HG02588 (cell line): ENCODE data around the gene ADAMTS17.
"Not testable (repeated sequence)": the region's sequence is repeated elsewhere in the genome, so short reads cannot be mapped to it uniquely, and the experiment has no call there.

Experiments used
- ATAC-seq: cut with Tn5 transposase; IDR thresholded peaks from one replicate; pipeline ENCODE4 v1.9.1; 2021; ENCODE audit warnings: mild to moderate bottlenecking, moderate library complexity; ENCODE audit not compliant: unreplicated experiment

The ADAMTS17 gene

GRCh38 chr15:100339999-100340398 lies 1.8 kb downstream of the ADAMTS17 start:
- no peak for ATAC-seq

DNA sequence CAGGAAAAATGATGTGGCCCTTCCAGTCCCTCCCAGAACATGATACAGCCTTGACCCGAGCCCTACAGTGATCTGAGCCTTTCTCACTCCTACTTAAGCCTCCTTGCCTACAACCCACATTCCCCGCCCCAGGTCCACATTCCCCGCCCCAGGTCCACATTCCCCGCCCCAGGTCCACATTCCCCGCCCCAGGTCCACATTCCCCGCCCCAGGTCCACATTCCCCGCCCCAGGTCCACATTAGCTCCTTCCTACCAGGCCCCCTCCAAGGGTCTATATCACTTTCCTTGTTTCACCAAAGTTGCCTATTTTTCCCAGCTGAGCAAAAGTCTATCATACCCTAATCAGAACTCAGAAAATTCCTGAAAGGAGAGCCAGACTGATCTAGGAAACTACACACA lies 2.3 kb downstream of the ADAMTS17 start:
- ATAC-seq, result not testable (repeated sequence)

GRCh38 chr15:100338971-100339444 lies 2.8 kb downstream of the ADAMTS17 start:
- ATAC-seq, result no peak

GRCh38 chr15:100338247-100338646 lies 3.5 kb downstream of the ADAMTS17 start:
- no peak for ATAC-seq

DNA sequence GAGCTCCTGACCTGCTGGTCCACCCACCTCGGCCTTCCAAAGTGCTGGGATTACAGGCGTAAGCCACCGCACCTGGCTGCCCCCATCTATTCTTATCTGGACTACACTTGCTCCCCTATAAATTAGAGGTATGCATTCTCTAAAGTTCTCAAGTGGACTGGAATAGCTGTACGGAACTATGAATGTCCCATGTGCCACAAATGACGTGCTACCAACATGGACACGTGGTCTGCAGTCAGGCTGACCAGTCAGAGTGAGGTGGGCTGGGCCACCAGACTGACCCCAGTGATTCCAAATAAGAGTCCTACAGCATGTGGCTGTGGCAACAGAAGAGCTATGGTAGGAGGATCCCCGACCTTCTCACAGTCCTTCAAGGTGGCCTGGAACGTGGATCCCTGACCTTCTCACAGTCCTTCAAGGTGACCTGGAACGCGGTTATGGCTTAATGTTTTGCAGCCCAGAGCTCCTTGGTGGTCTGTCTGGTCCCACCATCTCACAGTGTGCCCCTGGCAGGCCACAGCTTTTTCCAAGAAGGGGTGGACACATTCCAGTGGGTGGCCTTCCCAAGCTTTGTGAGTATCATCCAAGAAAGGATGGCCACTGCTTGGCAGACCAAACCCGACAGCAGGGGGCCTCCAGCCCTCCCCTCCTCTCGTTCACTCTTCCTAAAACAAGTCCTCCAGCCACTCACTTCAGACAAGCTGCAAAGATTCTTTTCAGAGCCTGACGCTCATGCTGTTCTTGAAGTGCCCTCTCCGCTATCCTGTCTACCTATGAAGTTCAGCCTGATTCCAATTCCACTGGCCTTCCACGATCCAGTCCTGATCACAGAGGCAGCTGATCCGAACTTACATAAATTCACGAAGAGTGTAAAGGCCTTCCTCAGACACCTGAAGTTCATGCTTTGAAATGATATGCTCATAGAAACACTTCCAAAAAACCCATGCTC lies 4.4 kb downstream of the ADAMTS17 start:
- ATAC-seq, result no peak

DNA sequence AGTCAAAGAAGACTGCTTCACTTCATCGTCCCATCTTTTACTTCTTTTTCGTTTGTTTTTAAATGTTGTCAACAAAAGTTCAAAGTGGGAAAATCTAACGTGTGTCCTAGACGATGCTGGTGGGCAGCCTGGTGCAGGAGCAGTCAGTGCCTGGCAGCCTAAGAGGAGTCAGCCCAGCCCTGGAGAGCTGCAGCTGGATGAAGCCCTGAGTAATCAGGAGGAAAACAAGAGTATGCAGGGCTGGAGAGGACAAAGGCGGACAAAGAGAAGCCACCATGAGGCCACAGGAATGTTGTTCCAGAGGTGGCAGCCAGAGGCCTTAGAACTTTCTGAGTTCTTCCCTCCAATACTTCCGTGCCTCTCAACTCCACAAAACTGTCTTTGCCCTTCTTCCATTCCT lies 5.7 kb downstream of the ADAMTS17 start:
- ATAC-seq, result no peak

DNA sequence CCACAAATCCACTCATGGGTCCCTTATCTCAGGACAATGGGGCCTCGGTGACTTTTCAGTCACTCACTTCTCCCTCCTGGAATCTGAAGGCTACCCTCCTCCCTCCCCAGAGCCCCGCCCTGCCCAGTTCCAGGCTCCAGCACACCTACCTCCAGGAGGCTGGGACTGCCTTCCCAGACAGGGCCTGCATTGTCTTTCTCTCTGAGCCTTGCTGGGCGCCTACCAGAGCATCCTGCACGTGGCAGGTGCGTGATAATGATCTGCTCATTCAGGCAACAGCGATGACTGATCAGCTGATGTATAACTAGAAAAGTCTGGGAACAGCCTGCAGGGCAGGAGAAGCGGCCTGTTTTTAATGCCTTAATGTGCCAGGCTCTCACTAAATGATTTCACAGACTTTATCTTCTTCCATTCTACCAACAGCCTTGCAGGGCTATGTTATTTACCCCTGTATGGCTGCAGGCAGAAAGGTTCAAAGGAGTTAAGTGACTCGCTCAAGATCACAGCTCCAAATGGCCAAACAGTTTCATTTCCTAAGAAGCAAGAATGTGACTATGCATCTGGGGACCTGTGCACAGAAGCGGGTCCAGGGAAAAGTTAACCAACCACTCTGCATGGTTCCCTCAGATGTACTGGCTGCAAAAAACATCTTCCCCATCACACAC lies 6.3 kb downstream of the ADAMTS17 start:
- no peak for ATAC-seq

DNA sequence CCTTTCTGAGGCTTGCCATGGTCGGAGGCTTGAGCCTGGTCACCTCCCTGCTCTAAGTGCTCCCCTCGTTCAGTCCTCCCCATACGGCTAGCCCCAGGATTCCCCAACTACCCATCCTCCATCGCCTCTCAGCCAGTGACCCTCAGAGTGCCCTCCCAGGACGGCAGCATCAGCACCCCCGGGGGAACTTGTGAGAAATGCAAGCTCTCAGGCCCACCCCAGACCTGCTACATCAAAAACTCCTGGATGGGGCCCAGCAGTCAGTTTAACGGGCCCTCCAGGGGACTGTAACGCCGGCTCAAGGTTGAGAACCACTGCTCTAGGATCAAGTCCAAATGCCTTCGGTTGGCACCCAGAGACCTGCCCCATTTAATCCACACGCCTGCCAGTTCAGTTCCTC lies 6.9 kb downstream of the ADAMTS17 start:
- no peak for ATAC-seq

DNA sequence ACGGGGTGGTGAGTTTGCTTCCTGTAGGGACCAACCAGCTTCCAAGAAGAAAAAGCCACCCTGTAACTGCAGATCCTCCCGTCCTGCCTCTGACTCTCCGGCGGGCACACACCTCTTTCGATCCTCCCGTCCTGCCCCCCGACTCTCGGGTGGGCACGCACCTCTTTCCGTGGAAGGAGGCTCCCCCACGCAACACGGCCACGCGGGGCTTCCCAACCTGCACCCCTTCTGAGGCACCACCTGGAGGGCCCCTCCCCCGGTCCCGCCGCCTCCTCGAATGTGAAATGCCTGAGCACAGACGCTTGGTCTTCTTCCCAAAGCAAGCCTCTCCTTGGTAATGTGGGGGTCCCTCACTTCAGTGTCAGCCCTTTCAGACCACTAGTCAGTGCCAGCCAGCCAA lies 7.3 kb downstream of the ADAMTS17 start:
- ATAC-seq, result no peak

- no peak for ATAC-seq
Observed at GRCh38 chr15:100334015-100334414, 7.8 kb downstream of the ADAMTS17 start.

GRCh38 chr15:100333236-100333635 lies 8.5 kb downstream of the ADAMTS17 start:
- no peak for ATAC-seq

- ATAC-seq, result no peak
Observed at GRCh38 chr15:100332721-100333120, 9.1 kb downstream of the ADAMTS17 start.

- ATAC-seq, result no peak
Observed at GRCh38 chr15:100332231-100332630, 9.5 kb downstream of the ADAMTS17 start.

DNA sequence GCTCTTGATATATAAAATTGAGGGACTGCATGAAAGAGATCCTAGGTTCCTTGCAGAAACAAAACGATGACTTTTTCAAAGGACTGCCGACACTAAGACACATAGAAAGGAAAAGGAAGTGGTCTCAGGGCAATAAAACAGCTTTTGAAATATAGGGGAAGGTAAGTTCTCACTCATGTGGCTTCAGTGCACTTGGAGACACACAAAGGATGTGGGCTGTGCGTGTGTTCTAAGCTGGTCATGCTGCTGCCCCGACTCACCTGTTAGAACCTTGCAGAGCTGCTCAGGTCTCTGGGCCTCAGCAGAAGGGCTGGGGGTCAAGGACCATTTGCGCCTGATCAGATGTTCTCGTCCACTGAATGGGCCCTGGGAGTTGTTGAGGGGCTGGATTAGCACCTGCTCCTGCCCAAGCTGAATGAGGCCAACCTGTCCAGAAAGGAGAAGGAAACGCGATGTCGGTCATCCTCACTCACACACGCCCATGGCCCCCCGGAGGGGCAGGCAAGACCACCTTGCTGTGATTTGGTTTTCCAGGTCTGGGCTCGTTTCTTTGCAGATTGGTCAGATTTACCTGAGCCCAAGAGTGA lies 11.1 kb downstream of the ADAMTS17 start:
- ATAC-seq, result no peak

- ATAC-seq, result no peak
Observed at GRCh38 chr15:100330221-100330620, 11.6 kb downstream of the ADAMTS17 start.

- ATAC-seq, result no peak
Observed at GRCh38 chr15:100328796-100329195, 13.0 kb downstream of the ADAMTS17 start.

GRCh38 chr15:100318880-100319279 lies 22.9 kb downstream of the ADAMTS17 start:
- ATAC-seq, result no peak

- ATAC-seq, result no peak
Observed at GRCh38 chr15:100314809-100315400, 26.9 kb downstream of the ADAMTS17 start.

DNA sequence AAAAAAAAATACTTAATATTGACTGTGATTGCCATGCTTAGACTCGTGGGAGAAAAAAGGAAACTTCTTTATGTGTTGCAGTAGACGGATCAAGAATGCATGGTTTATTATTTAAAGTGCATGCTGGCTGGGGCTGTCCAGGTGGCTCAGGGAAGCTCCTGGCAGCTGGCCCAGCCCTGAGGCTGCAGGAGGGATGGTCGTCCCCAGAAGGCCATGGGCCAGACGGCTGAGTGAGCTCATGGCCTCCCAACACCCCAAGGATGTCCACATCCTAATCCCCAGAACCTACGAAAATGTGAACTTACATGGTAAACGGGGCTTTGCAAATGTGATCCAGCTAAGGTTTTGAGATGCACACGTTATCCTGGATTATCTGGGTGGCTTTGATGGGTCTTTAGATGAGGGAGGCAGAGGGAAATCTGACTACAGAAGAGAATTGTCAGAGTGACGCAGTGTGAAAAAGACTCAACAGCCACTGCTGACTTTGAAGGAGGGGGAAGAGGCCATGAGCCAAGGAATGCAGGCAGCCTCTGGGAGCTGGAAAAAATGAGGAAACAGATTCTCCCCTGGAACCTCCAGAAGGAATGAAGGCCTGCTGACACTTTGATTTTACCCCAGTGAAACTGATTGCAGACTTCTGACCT lies 29.8 kb downstream of the ADAMTS17 start:
- ATAC-seq, result no peak

- no peak for ATAC-seq
Observed at GRCh38 chr15:100311154-100311625, 30.6 kb downstream of the ADAMTS17 start.
